Vagina (tissue), 2 donors: ENCODE results near the gene FAH.

Experiments
- CTCF ChIP-seq, 3 experiments: fragments of 450-650 bp in 2 of 3; fragments of 200-600 bp in 1 of 3; sonication (generic) in 1 of 3; IDR thresholded peaks; one replicate each; pipeline ENCODE4 v1.5.1; 2017 to 2019; ENCODE audit warnings: antibody characterized with exemption in 3 of 3, mild to moderate bottlenecking in 2 of 3, moderate library complexity in 2 of 3
- POLR2A ChIP-seq, 2 donors: fragments of 450-650 bp; IDR thresholded peaks; one replicate each; pipeline ENCODE4 v1.6.1; 2017; ENCODE audit warnings: antibody characterized with exemption in 2 of 2, mild to moderate bottlenecking in 2 of 2, moderate library complexity in 2 of 2
- POLR2AphosphoS5 ChIP-seq, 2 donors: sonication (generic); formaldehyde crosslinking; IDR thresholded peaks; one replicate each; pipeline ENCODE4 v1.9.0; 2017; ENCODE audit warnings: antibody characterized with exemption in 2 of 2, mild to moderate bottlenecking in 2 of 2, low read depth in 1 of 2; ENCODE audit not compliant: insufficient read depth in 1 of 2

- TF ChIP-seq CTCF (IDR thresholded peaks at IDR 0.05) (no peak), POLR2A (IDR thresholded peaks at IDR 0.05) (no peak), POLR2AphosphoS5 (IDR thresholded peaks at IDR 0.05; ENCODE audit: insufficient read depth in 1 of 2, low read depth in 1 of 2) (no peak)
Observed at GRCh38 chr15:80163217-80163616, 10.4 kb downstream of the FAH start.
